HG03045 (cell line): ENCODE results near the gene MTFMT.
"Not testable (repeated sequence)": the region's sequence is repeated elsewhere in the genome, so short reads cannot be mapped to it uniquely, and the experiment has no call there.

Source experiments
- ATAC-seq: cut with Tn5 transposase; IDR thresholded peaks from one replicate; pipeline ENCODE4 v1.9.1; 2021; ENCODE audit warnings: mild to moderate bottlenecking, moderate library complexity; ENCODE audit not compliant: unreplicated experiment

The MTFMT gene

DNA sequence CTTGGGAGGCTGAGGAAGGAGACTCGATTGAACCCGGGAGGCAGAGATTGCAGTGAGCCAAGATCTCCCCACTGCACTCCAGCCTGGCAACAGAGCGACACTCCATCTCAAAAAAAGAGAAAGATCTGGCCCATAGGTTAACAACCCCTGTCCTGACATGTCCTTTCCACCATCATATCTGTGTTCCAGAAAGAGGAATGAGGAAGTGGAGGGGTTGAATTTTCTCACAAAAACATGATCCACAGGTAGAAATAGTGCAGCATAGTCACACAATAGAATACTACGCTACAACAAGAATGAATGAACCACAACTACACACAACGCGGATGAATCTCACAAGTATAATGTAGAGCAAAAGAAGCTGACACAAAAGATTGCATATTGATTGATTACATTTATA is 11.0 kb upstream of the MTFMT start:
- no peak for ATAC-seq

DNA sequence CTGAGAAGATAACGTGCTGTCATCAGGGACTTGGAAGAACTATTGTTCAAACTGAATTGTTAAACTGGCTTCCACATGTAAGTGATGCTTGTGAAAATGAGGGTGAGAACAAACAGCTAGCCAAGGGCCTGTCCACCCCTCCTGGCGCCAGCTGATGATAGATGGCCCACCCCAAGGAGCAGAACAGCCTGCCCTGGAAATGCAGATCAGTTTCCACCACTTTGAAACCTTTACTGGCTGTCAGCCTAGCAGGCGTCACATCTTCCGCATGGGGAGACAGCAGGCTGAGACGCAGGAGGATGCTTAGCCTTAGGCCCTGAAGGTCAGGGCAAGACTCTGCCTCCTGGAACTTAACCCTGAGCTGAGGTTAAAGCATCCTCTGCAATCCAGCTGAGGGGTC is 9.4 kb upstream of the MTFMT start:
- ATAC-seq = no peak

DNA sequence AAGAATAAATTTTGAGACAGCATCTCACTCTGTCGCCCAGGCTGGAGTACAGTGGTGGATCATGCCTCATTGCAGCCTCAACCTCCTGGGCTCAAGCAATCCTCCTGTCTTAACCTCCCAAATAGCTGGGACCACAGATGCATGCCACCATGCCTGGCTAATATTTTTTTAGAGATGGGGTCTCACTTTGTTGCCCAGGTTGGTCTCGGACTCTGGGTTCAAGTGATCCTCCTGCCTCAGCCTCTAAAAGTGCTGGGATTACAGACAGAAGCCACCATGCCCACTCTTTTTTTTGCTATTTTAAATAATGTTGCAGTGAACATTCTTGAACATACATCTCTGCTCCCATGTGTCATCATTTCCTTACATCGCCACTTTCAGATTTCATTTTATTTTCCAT is 9.0 kb upstream of the MTFMT start:
- ATAC-seq = no peak

DNA sequence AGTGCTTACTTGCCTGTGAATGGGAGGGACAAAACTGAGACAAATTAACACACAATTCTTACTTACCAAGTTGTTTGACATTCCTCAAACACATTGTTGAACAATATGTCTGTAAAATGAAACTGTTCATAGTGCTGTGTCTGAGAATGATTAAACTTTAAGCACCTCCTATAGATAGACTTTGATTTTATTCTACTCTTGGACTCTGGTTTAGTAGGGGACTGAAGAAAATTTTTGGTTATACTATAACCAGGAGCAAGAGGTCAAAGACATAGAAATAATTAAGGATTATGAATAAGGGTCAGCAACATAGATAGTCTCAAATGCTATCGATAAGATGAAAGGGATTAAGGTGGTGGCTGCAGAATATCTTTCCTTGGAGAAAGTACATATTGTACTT is 7.9 kb upstream of the MTFMT start:
- no peak for ATAC-seq

DNA sequence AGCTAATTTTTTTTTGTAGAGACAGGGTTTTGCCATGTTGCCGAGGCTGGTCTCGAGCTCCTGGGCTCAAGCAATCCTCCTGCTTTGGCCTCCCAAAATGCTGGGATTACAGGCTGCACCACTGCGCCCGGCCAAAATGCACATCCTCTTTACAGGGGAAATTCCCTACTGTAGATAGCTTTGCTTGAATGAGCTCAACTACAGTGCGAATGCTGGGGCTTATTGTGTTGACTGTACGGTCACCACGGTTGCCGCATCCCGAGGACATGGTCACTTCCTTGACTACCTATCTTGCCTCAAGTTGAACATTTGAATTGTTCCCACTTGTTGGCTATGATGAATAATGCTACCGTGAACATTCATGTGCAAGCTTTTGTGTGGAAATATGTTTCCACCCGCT is 5.3 kb upstream of the MTFMT start:
- no peak for ATAC-seq

DNA sequence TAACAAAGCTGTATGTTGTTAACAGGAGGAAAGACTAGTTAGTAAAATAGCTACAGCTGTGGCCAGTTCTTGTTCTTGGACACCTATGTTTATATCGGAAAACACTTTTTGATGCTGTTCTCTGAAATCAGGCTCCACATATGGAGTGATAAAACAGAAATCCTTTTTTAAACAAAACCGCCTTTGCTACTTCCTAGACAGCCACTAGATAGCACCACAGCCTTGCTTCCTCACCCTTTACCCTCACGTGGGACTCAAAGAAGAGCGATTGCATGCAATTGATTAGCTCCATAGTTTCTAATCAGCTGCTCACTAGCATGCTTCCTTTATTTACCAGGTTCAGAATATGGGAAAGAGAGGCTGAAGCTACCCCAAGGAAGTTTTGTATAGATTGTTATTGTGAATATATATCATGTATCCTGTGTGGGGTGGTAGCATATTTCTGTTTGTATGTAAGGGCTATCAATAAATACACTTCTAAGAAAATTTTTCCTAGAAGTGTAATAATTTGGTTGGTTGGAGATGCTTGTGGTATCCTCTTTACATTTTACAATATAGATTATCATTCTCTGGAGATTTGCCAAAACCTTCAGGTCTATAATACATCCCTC is 4.3 kb upstream of the MTFMT start:
- ATAC-seq = no peak

DNA sequence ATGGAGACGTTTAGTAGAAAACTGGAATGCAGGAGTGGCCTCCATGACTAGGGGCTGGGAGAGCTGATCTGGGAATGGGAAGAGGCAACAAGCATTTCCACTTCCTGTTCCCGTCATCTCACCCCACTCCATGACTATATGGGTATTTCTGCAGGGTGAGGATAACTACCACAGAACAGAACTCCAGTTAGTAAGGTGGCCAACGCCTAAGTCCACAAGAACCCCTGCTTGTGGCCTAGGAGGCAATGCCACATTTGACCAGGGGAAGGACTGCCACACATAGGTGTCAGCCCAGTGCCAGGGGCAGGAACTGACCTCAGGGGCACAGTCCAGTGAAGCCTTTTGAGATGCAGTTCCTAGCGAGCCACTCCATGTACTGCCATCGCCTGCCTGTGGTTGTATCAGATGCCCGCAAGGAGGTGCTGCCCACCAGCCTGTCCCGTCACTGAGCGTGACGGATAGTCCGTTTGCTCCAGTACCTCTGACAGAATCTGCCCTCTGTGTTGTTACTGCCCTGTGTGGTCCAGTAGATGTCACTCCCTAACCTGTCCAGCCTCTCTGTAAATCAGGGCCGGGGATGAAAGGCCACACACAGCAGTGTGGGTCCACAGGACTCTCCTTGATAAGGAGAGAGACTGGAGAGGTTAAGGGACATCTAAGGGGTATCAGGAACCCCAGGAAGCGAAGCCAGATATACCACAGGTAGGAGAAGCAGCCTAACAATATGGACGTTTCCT is 3.5 kb upstream of the MTFMT start:
- no peak for ATAC-seq

DNA sequence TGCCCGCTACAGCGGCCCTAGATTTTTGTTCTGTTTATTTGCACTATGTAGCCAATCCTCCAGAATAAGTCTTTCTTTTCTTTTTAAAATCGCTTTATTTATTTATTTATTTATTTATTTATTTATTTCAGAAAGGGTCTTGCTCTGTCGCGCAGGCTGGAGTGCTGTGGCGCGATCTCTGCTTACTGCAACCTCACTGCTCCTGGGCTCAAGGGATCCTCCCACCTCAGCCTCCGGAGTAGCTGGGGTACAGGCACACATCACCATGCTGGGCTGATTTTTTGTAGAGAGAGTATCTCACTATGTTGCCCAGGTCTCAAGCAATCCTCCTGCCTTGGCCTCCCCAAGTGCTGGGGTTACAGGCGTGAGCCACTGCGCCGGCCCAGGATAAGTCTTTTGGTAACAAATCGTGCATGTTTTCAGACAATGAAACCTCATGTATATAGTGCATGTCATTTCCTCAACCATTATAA is 333 bp upstream of the MTFMT start:
- ATAC-seq = no peak

DNA sequence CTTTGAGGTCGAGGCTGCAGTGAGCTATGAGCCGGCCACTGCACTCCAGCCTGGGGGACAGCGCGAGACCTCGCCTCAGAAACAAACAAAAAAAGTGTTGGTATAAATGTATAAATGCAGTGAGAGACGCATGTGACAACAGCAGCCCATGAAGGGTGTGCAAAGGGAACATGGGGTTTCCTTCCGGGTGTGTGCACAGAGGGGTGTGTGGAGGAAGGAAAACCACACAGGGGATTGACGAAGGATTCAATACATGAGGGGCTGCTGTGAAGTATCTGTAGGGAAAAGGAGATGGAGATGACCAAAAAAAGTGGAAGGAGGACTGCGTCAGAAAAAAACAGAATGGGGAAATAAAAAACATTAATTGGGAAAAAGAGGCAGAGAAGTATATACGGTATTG is 1.1 kb downstream of the MTFMT start:
- no peak for ATAC-seq

DNA sequence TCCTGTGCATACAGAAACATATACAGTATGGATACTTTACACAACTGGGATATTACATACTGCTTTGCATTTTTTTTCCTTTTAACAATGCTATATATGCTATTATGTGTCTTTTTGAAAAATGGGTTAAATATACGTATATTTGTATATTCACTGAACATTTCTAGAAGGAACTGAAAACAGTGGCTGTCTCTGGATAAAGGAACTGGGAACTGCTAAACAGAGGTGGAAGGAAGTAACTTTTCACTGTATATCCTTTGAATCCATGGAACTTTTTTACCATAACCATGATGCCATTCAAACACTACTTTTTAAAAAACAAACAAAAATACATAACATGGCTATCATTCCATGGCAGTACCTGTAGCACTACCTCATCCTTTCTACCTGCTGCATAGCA is 1.8 kb downstream of the MTFMT start:
- no peak for ATAC-seq

DNA sequence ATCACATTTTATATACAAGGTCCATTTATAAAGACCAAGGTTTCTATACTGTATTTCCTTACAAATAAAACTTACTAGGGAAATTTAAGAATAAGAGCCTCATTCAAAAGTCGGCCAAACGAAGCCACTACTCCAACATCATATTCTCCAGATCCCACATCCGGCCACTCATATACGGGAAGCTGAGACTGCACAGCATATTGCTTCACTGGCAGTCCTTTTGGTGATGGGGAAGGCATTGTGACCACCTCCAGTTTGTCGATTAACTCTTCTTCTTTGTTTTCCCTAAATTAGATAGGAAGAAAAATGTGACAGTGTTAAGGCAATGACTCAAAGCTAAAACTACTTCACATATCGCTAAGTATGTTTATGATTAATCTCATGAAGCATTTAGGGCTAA is 2.7 kb downstream of the MTFMT start:
- ATAC-seq = no peak

DNA sequence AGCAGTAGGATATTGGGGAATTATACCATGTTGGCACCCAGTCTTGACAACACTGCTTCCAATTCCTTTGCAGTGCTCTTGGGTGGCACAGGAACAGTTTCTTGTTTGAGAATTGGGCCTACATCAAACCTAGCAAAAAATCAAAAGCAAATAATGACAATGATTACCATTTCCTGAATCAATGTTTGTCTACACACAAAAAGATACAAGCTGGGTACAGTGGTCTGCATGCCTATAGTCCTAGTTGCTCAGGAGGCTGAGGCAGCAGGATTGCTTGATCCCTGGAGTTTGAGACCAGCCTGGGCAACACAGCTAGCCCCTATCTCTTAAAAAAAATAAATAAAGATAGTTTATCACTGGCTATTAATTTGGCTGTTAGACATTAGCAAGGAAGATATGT is 8.0 kb downstream of the MTFMT start:
- ATAC-seq = no peak

DNA sequence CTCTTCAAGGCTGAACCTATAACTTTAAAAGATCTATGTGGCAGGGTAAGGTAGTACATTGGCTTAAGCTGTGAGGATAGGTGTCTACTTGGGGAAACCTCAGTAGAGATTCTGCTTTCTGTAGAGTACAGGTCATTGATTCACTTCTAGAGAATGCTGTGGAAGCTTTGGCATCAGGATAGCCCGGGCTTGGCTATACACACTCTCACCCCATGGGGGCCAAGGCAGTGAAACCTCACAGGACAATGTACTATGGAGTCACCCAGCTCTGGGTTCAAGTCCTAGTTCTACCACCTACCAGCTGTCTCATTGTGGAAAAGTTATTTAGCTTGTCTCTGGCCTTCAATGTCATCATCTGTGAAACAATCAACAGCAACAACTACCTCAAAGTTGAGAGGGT is 9.0 kb downstream of the MTFMT start:
- ATAC-seq = no peak

DNA sequence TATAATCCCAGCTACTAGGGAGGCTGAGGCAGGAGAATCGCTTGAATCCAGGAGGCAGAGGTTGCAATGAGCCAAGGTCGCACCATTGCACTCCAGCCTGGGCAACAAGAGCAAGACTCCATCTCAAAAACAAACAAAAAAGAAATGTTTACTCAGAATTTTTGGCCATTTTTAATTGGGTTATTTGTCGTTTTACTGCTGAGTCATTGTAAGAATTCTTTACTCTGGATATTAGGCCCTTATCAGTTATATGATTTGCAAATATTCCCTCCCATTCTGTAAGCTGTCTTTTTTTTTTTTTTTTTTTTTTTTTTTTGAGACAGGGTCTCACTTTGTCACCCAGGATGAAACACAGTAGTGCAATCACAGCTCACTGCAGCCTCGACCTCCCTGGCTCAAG is 18.2 kb downstream of the MTFMT start:
- ATAC-seq = not testable (repeated sequence)

DNA sequence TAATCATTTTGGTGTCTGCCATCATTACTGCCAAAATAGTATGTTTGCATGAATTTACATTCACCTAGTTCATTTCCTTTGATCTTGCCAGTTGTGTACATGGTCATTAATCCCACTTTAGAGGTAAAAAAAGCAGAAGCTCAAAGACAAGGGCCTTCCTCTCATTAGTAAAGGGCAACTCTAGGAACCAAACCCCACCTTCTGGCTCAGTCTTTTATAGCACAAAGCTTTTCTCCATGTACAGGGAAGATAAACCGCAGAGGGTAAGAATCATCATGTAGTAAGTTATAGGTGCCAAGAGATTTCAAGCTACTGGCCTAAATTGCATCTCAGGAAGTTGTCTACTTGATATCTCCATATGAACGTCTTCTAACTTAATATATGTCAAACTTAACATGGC is 20.5 kb downstream of the MTFMT start:
- no peak for ATAC-seq

DNA sequence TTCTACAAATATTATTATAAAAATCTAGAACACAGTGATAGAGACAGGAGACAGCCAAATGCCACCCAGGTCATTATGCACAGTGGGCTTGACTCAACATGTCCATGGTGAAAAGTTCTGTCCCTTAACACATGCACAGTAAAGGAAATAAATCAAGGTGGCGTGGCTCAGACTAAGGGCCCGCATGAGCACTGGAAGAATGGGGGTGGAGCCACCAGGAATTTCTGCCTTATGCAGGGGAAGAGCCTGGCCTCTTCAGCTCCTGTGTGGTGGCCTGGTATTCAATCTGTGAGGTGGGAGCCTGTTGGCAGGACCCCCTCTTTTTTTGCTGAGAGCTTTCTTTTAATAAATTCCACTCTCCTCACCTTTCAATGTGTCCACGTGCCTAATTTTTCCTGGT is 22.6 kb downstream of the MTFMT start:
- ATAC-seq = no peak

DNA sequence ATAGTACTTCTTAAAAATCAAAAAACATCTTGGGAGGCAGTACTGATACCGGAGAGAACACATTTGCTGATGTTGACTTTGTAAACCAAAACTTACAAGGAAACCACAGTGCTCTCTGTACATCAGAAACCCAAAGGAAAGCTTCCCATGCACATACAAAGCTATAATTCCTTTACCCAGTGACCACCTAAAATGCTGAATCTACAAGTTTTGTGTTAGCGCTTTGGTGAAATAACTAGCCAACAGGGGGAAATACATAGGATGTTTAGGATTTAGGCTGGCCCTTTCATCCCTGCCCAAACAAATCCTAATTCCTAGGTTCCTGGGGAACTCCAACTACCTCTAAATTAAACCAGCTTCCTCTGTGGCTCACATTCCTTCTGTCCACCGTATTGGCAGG is 24.4 kb downstream of the MTFMT start:
- no peak for ATAC-seq

DNA sequence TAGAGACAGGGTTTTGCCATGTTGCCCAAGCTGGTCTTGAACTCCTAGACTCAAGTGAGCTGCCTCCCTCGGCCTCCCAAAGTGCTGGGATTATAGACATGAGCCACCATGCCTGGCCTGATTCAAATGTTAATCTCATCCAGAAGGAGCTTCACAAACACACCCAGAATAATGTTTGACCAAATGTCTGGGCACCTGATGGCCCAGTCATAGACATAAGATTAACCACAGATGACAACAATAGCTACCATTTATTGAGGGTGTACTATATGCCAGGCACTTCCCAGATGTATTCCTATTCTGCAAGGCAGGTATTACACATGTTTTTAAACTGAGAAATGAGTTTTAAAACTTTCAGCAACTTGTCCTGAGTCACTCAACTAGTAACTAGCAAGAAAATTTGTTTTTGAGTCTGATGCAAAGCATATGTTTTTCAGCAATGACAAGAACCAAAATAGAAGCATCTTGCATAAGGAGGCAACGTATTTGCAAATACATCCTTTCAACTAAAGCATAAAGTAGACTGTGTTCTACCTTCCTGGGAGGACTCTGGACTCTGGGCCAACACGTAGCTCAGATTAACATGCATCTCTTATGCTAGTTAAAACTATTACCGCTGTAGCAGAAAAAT is 31.6 kb downstream of the MTFMT start:
- no peak for ATAC-seq

DNA sequence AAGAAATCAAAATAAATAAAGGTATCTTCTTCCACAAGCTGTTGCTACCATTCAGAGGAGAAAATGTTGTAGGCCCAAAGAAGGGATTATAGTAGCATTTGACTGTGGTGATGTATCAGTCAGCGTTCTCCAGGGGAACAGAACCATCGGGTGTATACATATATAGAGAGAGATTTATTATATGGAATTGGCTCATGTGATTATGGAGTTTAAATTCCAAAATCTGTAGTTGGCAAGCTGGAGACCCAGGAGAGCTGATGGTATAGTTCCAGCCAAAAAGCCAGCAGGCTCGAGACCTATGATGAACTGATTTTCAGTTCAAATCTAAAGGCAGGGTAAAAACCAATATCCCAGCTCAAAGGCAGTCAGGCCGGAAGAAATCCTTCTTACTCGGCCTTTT is 32.4 kb downstream of the MTFMT start:
- ATAC-seq = no peak

DNA sequence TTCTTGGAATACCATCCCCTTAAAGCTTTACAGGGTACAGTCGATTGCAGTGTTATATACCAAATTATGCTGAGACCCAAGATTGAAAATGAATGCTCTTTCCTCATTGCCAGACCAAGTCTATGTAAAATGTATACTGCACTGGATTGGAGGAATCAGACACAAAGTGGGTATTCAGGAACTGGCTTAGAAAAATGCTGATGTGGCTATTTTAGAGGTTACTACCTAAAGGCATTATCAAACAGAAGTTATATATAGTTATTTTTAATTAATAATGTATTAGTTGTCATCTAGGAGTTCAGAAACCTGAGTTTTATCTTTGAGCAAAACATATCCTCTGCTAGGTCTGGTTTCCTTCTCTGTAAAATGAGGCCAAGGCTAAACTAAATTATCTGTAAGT is 36.1 kb downstream of the MTFMT start:
- no peak for ATAC-seq

DNA sequence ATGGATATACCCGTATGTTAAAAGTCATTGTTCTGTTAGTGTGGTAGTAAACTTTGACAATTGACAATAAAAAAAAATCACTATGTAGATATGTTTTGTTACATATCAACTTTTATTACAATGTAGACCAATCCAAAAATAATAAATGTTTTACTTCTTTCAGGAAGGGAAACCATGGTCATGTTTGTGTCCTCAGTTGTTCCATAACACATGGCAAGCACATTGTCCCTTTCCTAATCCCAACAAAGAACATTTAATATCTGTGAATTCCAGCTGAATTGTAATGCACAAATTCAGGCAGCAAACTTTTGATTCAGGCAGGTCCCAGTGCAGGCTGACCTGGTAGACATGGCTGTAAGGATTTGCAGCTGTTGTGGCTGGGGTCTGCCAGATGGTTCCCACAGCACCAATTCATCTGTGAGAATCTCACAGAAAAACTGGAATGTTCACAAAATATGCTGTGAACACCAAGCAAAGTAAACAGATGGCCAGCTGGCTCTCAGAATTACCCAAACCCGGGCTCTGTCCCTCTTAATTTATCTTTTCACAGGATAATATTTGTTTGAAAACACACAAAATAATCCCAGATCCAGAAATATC is 37.8 kb downstream of the MTFMT start:
- no peak for ATAC-seq

DNA sequence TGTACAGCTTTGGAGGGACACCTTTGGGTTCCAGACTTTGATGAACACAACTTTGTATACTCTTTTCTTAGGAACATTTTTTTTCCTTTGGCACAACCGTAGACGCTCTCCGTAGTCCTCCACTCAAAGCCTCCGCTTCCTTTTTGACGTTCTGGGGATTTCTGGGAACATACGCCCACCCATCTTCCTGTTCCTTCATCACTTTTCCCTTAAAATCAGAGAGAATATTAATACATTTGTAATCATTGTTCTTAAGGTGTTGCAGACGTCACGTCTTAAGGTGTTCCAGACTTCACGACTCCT is 39.3 kb downstream of the MTFMT start:
- ATAC-seq = no peak
